Heart left ventricle (tissue), 16 donors: ENCODE data around the gene MRTFA. TPM values are rescaled to one million over a fixed set of nuclear protein-coding genes. Genes with fewer than 3 reads are reported as not detected.

Experiments used
- ATAC-seq, 4 donors: fragments of 200-7000 bp; cut with Tn5 transposase; one replicate each; pipeline ENCODE4 v1.9.1; 2020 to 2022; ENCODE audit warnings: moderate library complexity in 4 of 4, mild to moderate bottlenecking in 3 of 4, moderate number of reproducible peaks in 1 of 4
- DNase-seq, 5 donors: peaks; one replicate each; pipeline ENCODE4 v3.0.0-alpha.2; 2020
- H3K27ac ChIP-seq, 12 donors: fragments of 200-600 bp; sonication (generic) in 4 of 12; one replicate each; pipeline versions ENCODE4 v1.5.0 to v1.8.0; 2016 to 2022; ENCODE audit warnings: mild to moderate bottlenecking in 2 of 12
- H3K27me3 ChIP-seq, 9 donors: fragments of 200-600 bp; sonication (generic) in 2 of 9; one replicate each; pipeline versions ENCODE4 v1.5.1 to v1.8.0; 2016 to 2022; ENCODE audit warnings: mild to moderate bottlenecking in 3 of 9
- H3K36me3 ChIP-seq, 9 donors: fragments of 200-600 bp; sonication (generic) in 2 of 9; one replicate each; pipeline versions ENCODE4 v1.5.0 to v1.8.0; 2018 to 2022; ENCODE audit warnings: mild to moderate bottlenecking in 2 of 9
- H3K4me1 ChIP-seq, 12 donors: fragments of 200-600 bp; sonication (generic) in 4 of 12; one replicate each; pipeline versions ENCODE4 v1.5.0 to v1.8.0; 2016 to 2022; ENCODE audit warnings: mild to moderate bottlenecking in 3 of 12
- H3K4me3 ChIP-seq, 12 donors: fragments of 200-600 bp; sonication (generic) in 4 of 12; one replicate each; pipeline versions ENCODE4 v1.5.0 to v1.8.0; 2017 to 2022; ENCODE audit warnings: mild to moderate bottlenecking in 9 of 12, moderate library complexity in 4 of 12
- H3K9me3 ChIP-seq, 12 donors: fragments of 200-600 bp; sonication (generic) in 4 of 12; one replicate each; pipeline versions ENCODE4 v1.5.0 to v1.8.0; 2016 to 2022; ENCODE audit warnings: mild to moderate bottlenecking in 1 of 12
- POLR2A ChIP-seq, 2 donors: fragments of 450-650 bp; IDR thresholded peaks; one replicate each; pipeline ENCODE4 v1.6.1; 2017; ENCODE audit warnings: antibody characterized with exemption in 2 of 2, mild to moderate bottlenecking in 2 of 2, moderate library complexity in 2 of 2
- WGBS, 4 donors: extraction: QIAGEN DNeasy Blood & Tissue Kit in 2 of 4; methylation state at CpG; one replicate each; pipeline versions ENCODE4 v1.1.5 to v1.1.7; 2013 to 2018; 5-methylcytosine and 5-hydroxymethylcytosine counted together
- intact Hi-C, 10 donors: fragments of 100-400 bp; cut with DNase I; formaldehyde crosslinking; loops; one replicate each; pipeline versions ENCODE4 v1.11.1 to v1.14.2; 2022
- polyA plus RNA-seq, 2 donors: library from polyadenylated mRNA; stranded (reverse); fragments of 200-250 nt; gene quantifications; one replicate each; pipeline ENCODE4 v1.2.3, GENCODE V29; 2013
- total RNA-seq, 9 donors: library from RNA; depleted of rRNA in 2 of 9; stranded (reverse); fragments of >200 nt in 2 of 9; fragmentation: NEBNext Ultra II Directional in 3 of 9; extraction: Animal tissue kit (Norgen Biotek cat#: 25700) in 3 of 9; gene quantifications; one replicate each; pipeline versions ENCODE4 v1.1.0 to v1.2.4, GENCODE V29; 2016 to 2023
- TF ChIP-seq, protein P1 (sequence below), 12 donors: fragments of 200-600 bp; sonication (generic) in 4 of 12; IDR thresholded peaks; one replicate each; pipeline versions ENCODE4 v1.5.0 to v1.8.0; 2018 to 2022; ENCODE audit warnings: antibody characterized with exemption in 12 of 12, mild to moderate bottlenecking in 5 of 12
- donor health status: ischemic (EF 13 %, LVEDD 7.1; RV severe dilation, severe dysfunction).
- donor health status: healthy with polysubstance abuse.
- donor health status: DM: no; HTN: yes; CAD: no.
- donor health status: DM: no; HTN: no; CAD: no.
- donor health status: ischemic (EF 25% LVEDD 6.9; RV normal size, moderate dysfunction).
- donor health status: ischemic (EF 25% LVEDD 5.7; RV mildly dilated, moderate dysfunction).
- donor health status: healthy.
- donor health status: DM: yes; HTN: yes; CAD: no.
- donor health status: ischemic (EF 35%, LVEDD 5.7; RV mildly dilated, moderate dysfunction).
- donor health status: nonischemic (EF 11% LVEDD 7.7; RV severe dilation, severe dysfunction).
- donor health status: DM: yes; HTN: yes; CAD: no.
- donor health status: PGD.
- donor health status: ischemic (EF 29% LVEDD 5.4; RV normal size, mild dysfunction).
- donor health status: nonischemic (EF 23%, LVEDD 6.1; RV moderate dilation, normal function).

The MRTFA gene
- total and polyA plus RNA-seq, 11 donors = 14.0 to 52.6 (median 26.9) TPM

DNA sequence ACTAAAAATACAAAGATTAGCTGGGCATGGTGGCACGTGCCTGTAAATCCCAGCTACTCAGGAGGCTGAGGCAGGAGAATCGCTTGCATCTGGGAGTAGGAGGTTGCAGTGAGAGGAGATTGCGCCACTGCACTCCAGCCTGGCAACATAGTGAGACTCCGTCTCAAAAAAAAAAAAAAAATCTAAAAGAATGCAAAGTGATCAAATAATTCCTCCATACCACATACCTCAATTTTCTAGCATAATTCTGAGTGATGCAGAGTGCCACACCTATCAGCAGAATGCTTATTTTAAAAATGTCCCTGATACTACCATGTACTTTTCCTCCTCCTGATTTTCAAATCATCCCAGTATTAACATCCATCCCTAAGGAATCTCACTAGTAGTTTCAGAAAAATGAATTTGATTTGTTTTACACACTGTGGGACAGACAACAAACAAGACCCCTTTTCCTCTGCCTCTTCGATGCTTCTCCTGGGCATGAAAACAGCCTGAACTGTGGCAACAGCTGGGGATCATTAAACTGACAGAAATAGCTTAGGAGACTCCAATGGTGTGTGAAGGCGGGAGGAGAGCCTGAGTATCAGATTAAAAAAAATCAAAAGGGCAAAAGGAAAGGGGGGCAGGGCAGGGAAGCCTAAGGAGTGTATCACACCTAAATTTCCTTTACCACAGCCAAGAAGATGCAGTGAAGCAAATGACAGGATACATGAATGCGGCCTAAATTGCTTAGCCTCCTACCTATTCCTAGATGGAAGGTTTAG lies 151.4 kb downstream of the MRTFA start:
- Histone ChIP-seq H3K4me1 (peaks cover 0 to 52% (median 22%) of the 10 kb centered on the region in 12 donors), H3K36me3 (no peaks in the 10 kb centered on the region), H3K4me3 (no peak overlapping the region), H3K27me3 (no peaks in the 10 kb centered on the region), H3K27ac (no peak overlapping the region), H3K9me3 (no peaks in the 10 kb centered on the region)
- WGBS, 4 donors = 73 to 83% (median 80%) methylated on average over 7 of the region's 7 CpGs
- no peak for TF ChIP-seq POLR2A (IDR thresholded peaks at IDR 0.05)
- TF ChIP-seq, protein P1, sequence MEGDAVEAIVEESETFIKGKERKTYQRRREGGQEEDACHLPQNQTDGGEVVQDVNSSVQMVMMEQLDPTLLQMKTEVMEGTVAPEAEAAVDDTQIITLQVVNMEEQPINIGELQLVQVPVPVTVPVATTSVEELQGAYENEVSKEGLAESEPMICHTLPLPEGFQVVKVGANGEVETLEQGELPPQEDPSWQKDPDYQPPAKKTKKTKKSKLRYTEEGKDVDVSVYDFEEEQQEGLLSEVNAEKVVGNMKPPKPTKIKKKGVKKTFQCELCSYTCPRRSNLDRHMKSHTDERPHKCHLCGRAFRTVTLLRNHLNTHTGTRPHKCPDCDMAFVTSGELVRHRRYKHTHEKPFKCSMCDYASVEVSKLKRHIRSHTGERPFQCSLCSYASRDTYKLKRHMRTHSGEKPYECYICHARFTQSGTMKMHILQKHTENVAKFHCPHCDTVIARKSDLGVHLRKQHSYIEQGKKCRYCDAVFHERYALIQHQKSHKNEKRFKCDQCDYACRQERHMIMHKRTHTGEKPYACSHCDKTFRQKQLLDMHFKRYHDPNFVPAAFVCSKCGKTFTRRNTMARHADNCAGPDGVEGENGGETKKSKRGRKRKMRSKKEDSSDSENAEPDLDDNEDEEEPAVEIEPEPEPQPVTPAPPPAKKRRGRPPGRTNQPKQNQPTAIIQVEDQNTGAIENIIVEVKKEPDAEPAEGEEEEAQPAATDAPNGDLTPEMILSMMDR (IDR thresholded peaks at IDR 0.05) = no peak
- ATAC-seq (peak in 2 of 4 donors; percentile 38 to 61), DNase-seq (no peak)
- intact Hi-C loops = loop anchor here in 7 of 10 donors (5.0 to 10.0 kb wide), 4 partner anchors 43 to 110 kb away; partner anchors contain the start of gene SGSM3 (in 1 of the 7)

DNA sequence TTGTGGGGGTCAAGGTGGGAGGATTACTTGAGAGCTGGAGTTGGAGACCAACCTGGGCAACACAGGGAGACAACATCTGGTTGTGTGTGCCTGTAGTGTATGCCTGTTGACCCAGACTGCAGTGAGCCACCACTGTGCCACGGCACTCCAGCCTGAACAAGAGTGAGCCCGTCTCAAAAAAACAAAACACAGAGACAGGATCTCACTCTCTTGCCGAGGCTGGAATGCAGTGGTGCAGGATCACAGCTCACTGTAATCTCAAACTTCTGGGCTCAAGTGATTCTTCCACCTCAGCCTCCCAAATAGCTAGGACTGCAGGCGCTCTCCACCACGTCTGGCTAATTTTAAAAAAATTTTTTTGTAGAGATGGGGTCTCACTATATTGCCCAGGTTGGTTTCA lies 153.6 kb downstream of the MRTFA start:
- no peak for TF ChIP-seq POLR2A (IDR thresholded peaks at IDR 0.05)
- TF ChIP-seq, protein P1 (IDR thresholded peaks at IDR 0.05) = no peak
- Histone ChIP-seq H3K27me3 (no peaks in the 10 kb centered on the region), H3K27ac (no peak overlapping the region), H3K9me3 (no peaks in the 10 kb centered on the region), H3K36me3 (no peaks in the 10 kb centered on the region), H3K4me3 (no peak overlapping the region), H3K4me1 (peaks cover 0 to 69% (median 28%) of the 10 kb centered on the region in 12 donors)
- ATAC-seq = no peak
- WGBS, 4 donors = 89 to 97% (median 93%) methylated on average over 5 of the region's 5 CpGs
- DNase-seq = no peak
- intact Hi-C loops = loop anchor here in 2 of 10 donors (10.0 kb wide), 2 partner anchors 48 to 108 kb away; partner anchors contain the start of gene SGSM3 (in 1 of the 2)

DNA sequence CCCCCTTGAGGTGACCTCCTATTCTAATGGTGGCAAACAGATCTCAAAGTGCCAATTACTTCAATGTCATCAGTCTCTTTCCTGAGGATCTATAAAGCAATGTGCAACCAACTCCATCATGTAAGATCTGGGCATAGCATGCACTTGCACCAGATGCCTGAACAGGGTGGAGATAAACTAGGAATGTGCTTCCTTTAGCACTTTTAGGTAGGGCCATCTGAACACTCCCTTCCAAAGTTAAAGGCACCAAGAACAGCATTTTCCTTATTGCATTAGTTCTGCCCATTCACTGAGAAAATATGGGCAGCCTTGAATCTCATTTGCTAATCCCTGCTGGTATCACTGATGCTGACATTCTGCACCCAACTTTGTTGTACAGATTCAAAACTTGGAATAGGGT lies 154.1 kb downstream of the MRTFA start:
- Histone ChIP-seq H3K4me1 (peaks cover 0 to 69% (median 32%) of the 10 kb centered on the region in 12 donors), H3K9me3 (no peaks in the 10 kb centered on the region), H3K27ac (no peak overlapping the region), H3K27me3 (no peaks in the 10 kb centered on the region), H3K4me3 (no peak overlapping the region), H3K36me3 (no peaks in the 10 kb centered on the region)
- TF ChIP-seq, protein P1 (IDR thresholded peaks at IDR 0.05) = no peak
- TF ChIP-seq POLR2A (IDR thresholded peaks at IDR 0.05) = no peak
- no peak for ATAC-seq
- DNase-seq = no peak
- intact Hi-C loops = loop anchor here in 2 of 10 donors (10.0 kb wide), 2 partner anchors 48 to 108 kb away; partner anchors contain the start of gene SGSM3 (in 1 of the 2)

DNA sequence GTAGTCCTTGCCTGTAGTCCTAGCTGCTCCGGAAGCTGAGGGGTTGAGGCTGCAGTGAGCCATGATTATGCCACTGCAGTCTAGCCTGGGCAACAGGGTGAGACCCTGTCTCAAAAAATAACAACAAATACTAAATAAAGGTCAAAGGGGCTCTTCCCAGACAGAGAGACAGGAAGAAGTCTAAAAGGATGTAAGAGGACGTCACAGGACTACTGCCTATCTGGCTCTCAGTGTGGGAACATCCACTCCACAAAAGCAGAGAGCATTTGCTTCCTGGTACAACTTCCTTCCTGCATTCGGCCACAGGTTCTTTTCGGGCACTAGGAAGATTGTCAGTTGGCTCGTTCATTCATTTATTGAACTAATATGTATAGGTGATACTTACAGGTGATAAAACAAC lies 155.5 kb downstream of the MRTFA start:
- Histone ChIP-seq H3K9me3 (no peaks in the 10 kb centered on the region), H3K4me3 (no peak overlapping the region), H3K36me3 (no peaks in the 10 kb centered on the region), H3K27ac (no peak overlapping the region), H3K4me1 (peaks cover 0 to 58% (median 26%) of the 10 kb centered on the region in 12 donors), H3K27me3 (no peaks in the 10 kb centered on the region)
- WGBS, 4 donors = 53 to 70% (median 65%) methylated on average over 5 of the region's 5 CpGs
- no peak for TF ChIP-seq POLR2A (IDR thresholded peaks at IDR 0.05)
- TF ChIP-seq, protein P1 (IDR thresholded peaks at IDR 0.05) = no peak
- intact Hi-C loops = loop anchor here in 2 of 10 donors (10.0 kb wide), 2 partner anchors 46 to 106 kb away; partner anchors contain the start of gene SGSM3 (in 1 of the 2)
- no peak for DNase-seq
- peak in 1 of 4 donors; percentile 76 for ATAC-seq
